CD4-positive, alpha-beta T cell treated with Interleukin-17A for 4 hours (primary cell): ENCODE results near the gene VGLL2.

ENCODE experiments used
- DNase-seq: peaks from one replicate; pipeline ENCODE4 v3.0.0-alpha.2; 2020; ENCODE audit warnings: mixed read lengths

The VGLL2 gene

GRCh38 chr6:117270055-117270842 is 4.9 kb downstream of the VGLL2 start:
- no peak for DNase-seq

GRCh38 chr6:117270843-117271507 is 5.6 kb downstream of the VGLL2 start:
- DNase-seq, result no peak

GRCh38 chr6:117272032-117272866 is 6.9 kb downstream of the VGLL2 start:
- DNase-seq, result no peak

- no peak for DNase-seq
Measured at GRCh38 chr6:117272891-117273290, 7.5 kb downstream of the VGLL2 start.

- DNase-seq, result no peak
Measured at GRCh38 chr6:117275205-117275604, 9.8 kb downstream of the VGLL2 start.

DNA sequence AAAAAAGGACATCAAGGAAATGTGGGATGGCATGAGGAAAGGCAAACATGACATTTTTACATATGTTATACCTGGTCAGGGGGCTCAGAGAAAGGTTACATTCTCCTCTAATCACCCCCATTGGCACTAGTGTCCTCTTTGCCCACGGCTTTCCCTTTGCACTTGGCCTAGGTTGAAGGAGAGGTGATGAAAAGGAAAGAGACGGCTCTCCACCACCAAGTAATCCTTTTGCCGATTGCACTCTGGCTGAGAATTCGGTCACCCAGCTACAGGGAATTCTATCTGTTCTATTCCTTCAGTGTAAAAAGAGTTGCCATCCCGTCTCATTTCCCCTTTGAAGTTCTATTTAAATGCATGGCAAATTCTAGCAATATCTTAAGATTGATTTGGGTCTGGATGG is 10.4 kb downstream of the VGLL2 start:
- DNase-seq, result no peak

DNA sequence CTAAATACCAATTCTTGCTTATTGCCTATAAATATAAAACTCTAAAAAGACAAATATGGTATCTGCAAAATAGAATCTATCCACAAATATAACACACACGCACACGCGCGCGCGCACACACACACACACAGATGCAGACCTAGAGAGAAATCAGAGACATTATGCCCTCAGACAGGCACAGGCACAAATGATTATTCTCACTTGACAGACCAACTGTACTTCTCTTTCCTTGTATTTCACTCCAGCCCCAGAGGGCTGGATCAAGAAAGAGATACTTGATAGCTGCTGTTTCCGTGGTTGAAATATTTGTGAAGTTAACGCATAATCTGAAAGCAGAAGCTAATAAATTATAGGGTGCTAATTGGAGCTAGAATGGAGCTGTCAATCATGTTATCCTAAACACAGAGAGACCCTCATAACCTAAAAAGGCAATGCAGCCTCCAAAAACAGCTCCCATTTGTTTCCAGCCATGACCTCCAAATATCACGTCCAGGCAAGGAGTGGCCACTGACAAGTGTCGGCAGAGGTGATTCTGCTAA is 11.5 kb downstream of the VGLL2 start:
- no peak for DNase-seq

GRCh38 chr6:117280922-117281321 is 15.6 kb downstream of the VGLL2 start:
- no peak for DNase-seq

- DNase-seq, result no peak
Measured at GRCh38 chr6:117288083-117288715, 22.8 kb downstream of the VGLL2 start.

GRCh38 chr6:117290173-117290846 is 25.0 kb downstream of the VGLL2 start:
- DNase-seq, result no peak

DNA sequence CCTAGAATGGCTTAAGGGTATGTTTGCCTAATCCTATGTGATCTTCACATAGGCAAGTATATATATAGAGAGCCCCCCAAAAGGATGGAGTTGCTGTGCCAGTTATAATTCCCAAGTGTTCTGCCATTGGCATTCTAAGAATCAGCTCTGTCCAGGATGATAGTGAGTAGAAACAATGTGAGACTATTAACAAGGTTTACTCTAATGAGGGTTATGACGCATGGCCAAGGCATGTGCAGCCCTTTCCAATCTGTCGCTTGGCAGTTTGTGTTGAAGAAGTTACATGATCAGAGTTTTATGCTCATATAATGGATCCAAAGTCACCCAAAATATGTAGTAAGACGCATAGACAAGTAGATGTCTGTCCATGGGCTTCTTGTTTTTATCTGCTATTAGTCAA is 33.6 kb downstream of the VGLL2 start:
- no peak for DNase-seq

DNA sequence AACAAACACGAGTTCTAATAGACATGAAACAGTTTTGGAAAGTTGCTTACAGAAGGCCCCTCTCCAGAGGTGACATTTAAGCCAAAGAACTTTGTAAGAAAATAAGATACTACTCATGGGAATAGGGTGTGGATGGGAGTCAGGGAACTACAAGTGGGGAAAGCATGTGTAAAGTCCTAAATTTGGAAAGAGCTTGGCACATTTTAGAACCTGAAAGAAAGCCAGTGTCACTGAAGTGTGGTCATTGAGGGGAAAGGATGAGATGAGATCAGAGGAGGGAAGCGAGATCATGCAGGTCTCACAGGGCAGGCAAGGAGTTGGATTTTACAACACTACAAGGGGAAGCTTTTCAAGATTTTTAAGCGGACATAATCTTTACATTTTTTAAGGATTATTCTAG is 38.0 kb downstream of the VGLL2 start:
- no peak for DNase-seq

- no peak for DNase-seq
Measured at GRCh38 chr6:117304446-117304845, 39.1 kb downstream of the VGLL2 start.

- no peak for DNase-seq
Measured at GRCh38 chr6:117306227-117306790, 41.0 kb downstream of the VGLL2 start.

GRCh38 chr6:117307655-117308054 is 42.3 kb downstream of the VGLL2 start:
- DNase-seq, result no peak

DNA sequence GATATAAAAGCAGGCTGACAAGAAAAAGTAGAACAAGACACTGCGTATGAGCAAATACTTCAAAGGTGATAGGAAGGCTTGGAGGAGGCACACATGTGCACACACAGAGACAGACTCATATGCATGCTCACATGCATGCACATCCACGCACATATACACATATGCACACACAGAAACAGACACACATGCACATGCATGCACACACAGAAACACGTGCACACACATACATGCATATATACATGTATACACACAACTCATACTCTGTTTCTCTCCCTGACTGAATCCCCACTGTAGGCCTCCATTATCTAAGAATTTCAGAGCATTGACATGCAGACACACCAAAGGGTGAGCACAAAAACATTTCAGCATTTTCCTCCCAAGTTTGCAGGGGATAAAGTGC is 43.7 kb downstream of the VGLL2 start:
- DNase-seq, result no peak

DNA sequence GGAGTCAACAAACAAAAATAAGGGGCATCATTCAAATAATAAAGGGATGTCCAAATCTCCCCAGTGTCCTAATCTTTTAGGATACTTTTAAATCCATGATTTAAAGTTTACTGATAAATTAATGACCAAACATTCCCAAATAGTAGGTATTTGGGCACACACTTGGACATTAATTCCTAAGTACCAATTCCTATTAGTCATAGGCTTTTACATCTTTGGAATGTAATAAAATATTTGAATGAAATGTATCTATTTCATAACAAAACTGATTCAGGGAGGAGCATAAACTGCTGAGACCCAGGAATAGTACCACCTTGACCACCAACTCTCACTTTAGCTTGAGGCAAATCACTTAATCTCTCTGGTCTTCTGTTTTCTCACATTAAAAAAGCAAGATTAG is 44.3 kb downstream of the VGLL2 start:
- DNase-seq, result no peak

- DNase-seq, result no peak
Measured at GRCh38 chr6:117311310-117311709, 46.0 kb downstream of the VGLL2 start.

GRCh38 chr6:117311726-117312125 is 46.4 kb downstream of the VGLL2 start:
- no peak for DNase-seq

GRCh38 chr6:117317261-117317660 is 51.9 kb downstream of the VGLL2 start:
- no peak for DNase-seq
